HG02588 (cell line): ENCODE results near the gene PKN1.
"Not testable (repeated sequence)": the region's sequence is repeated elsewhere in the genome, so short reads cannot be mapped to it uniquely, and the experiment has no call there.

Experiments
- ATAC-seq: cut with Tn5 transposase; IDR thresholded peaks from one replicate; pipeline ENCODE4 v1.9.1; 2021; ENCODE audit warnings: mild to moderate bottlenecking, moderate library complexity; ENCODE audit not compliant: unreplicated experiment

The PKN1 gene

DNA sequence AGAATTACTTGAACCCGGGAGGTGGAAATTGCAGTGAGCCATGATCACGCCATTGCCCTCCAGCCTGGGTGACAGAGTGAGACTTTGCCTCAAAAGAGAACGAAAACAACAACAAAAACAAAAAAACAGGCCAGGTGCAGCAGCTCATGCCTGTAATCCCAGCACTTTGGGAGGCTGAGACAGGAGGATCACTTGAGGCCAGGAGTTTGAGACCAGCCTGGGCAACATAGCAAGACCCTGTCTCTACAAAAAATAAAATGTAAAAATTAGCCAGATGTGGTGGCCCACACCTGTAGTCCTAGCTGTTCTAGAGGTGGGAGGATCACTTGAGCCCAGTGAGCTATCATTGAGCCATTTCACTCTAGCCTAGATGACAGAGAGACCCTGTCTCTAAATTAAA, 19.2 kb downstream of the PKN1 start:
- not testable (repeated sequence) for ATAC-seq

DNA sequence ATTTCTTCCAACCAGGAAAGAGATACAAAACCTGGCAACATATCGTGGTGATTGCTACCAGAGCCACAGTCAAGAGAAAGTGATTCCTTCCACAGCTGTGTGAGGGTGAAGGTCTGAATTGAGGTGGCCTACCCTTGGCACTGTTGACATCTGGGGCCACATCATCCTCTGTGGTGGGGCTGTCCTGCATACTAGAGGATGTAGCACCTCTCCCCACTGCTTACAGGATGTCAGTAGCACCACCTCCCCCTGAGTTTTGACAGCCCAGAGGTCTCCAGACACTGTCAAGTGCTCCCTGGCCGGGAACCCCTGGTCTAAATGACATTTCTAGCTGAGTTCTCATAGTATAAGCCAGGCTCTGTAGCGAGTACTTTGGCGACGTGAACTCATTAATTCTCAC, 26.6 kb downstream of the PKN1 start:
- ATAC-seq: no peak

DNA sequence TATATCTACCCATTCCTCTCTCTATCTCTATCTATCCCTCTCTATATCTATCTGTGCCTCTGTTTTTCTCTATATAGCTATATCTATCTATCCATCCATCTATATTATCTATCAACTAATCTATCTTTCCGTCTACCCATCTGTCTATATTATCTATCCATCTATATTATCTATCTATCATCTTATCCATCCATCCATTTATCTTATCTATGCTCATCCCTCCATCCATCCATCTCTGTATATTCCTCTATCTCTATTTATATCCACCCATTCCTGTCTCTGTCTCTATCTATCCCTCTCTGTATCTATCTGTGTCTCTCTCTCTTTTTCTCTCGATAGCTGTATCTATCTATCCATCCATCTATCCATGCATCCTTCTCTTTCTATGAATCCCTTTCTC, 27.8 kb downstream of the PKN1 start:
- ATAC-seq: no peak

DNA sequence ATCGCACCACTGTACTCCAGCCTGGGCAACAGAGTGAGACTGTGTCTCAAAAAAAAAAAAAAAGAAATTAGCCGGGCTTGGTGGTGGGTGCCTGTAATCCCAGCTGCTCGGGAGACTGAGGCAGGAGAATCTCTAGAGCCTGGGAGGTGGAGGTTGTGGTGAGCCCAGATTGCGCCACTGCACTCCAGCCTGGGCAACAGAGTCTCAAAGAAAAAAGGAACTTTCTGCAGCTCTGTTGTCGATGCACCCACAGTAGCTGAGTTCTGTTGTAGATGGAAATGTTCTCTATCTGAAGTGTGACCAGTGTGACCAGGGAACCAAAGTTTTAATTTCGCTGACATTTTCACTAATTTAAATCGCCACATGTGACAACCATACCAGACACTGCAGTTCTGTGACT, 29.3 kb downstream of the PKN1 start:
- ATAC-seq: not testable (repeated sequence)

DNA sequence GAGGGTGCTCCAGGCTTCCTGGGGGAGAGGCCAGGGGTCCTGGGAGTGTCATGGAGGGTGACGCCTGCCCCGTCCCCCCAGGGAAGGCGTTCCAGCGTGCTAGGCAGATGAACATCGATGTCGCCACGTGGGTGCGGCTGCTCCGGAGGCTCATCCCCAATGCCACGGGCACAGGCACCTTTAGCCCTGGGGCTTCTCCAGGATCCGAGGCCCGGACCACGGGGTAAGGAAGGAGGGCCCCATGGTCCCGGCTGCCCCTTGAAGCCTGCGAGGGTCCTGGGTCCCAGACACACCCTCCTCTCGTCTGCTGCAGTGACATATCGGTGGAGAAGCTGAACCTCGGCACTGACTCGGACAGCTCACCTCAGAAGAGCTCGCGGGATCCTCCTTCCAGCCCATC, 30.6 kb downstream of the PKN1 start:
- no peak for ATAC-seq

DNA sequence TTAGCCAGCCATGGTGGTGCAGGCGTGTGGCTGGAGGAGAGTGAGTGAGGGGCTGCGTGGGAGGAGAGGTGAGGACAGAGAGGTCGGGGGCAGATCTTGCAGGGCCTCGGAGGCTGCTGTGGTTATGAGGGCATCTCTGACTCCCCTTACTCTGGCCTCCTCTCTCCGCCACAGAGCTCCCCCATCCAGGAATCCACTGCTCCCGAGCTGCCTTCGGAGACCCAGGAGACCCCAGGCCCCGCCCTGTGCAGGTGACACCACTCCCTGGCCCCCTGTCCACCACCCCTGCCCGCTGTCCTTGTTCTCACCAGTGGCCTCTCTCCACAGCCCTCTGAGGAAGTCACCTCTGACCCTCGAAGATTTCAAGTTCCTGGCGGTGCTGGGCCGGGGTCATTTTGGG, 34.3 kb downstream of the PKN1 start:
- ATAC-seq: no peak

DNA sequence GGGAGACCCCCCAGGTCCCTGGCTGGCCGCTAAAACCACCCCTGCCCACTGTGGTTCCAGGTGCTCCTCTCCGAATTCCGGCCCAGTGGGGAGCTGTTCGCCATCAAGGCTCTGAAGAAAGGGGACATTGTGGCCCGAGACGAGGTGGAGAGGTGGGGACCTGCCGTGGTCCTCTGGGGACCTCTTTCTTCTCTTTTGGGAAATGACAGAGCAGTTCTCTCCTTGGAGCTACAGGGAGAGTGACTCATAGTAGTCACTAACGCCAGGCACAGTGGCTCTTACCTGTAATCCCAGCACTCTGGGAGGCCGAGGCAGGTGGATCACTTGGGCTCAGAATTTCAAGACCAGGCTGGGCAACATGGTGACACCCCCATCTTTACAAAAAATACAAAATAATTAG, 34.7 kb downstream of the PKN1 start:
- ATAC-seq: no peak

DNA sequence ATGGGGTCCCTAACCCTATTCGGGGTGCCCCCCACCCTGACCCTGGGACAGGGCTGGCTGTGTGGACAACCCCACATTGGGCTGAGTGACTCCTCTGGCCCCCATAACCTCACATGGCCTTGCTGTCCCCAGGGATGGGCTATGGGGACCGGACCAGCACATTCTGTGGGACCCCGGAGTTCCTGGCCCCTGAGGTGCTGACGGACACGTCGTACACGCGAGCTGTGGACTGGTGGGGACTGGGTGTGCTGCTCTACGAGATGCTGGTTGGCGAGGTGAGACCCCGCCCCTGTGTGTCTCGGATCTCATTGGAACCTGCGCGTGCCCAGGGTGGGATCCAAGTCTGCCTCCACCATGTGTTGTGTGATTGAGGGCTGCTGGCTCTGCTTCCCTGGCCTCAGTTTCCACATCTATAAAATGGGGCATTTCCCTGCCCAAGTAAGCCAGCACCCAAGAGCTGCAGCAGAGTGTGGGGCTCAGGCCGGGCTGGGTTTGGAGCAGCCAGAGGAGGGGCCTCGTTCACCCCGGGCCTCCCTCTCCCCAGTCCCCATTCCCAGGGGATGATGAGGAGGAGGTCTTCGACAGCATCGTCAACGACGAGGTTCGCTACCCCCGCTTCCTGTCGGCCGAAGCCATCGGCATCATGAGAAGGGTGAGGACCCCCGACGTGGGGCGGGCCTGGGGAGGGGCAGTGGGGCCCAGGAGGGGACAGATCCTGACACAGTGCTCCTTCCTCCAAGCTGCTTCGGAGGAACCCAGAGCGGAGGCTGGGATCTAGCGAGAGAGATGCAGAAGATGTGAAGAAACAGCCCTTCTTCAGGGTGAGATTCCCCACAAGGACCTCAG, 37.1 kb downstream of the PKN1 start:
- ATAC-seq: no peak

DNA sequence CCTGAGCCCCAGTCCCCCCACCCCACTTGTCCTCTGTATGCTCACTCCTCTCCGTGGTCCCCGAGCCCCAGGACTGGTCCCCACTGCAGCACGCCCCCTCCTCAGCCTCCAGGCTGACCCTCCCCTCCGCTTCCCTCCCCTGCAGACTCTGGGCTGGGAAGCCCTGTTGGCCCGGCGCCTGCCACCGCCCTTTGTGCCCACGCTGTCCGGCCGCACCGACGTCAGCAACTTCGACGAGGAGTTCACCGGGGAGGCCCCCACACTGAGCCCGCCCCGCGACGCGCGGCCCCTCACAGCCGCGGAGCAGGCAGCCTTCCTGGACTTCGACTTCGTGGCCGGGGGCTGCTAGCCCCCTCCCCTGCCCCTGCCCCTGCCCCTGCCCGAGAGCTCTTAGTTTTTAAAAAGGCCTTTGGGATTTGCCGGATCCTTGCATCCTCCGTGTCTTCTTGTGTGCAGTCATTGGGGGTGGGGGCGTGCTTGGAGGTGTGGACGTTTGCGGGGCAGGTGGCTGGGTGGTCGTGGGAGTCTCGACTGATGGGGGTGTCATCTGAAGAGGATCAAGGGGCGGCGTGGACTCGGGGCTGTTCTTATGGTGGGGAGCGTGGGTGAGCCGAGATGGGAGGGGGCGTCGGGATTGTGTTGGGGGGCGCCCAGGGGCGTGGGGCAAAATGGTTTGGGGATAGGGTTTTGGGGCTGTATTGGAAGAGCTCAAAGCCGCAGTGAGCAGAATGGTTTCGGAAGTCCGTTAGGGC, 38.5 kb downstream of the PKN1 start:
- ATAC-seq: no peak

DNA sequence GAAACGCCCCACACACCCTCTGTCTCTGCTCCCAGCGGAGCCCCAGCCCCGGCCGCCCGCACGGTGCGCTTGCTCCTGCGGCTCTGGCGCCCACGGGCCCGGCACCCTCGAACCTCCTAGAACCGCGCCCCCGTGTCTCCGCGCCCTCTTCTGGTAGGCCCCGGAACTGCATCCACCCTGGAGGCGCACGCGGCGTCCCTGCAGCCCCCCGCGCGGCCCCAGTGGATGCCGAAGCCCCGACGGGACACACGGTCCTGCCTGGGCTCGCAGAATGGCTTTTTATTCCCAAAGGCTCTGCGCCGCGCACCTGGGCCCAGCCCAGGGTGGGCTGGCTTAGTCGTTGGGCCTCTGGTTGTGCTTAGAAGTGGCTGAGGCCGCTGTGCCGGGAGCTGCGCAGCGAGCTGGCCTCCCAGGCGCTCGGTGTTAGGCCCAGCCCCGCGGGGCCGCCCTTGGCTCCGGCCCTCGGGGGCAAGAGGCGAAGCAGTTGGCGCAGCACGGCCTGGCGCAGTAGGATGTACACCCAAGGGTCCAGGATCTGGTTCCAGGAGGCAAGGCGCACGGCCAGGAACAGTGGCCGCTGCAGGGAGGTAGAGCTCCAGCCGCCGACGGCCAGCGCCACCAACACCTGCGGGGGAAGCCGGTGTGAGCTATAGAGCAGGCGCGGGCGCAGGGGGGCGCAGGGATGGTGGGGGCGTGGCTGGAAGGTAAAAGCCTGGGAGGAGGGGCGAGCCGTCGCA, 39.3 kb downstream of the PKN1 start:
- ATAC-seq: no peak

DNA sequence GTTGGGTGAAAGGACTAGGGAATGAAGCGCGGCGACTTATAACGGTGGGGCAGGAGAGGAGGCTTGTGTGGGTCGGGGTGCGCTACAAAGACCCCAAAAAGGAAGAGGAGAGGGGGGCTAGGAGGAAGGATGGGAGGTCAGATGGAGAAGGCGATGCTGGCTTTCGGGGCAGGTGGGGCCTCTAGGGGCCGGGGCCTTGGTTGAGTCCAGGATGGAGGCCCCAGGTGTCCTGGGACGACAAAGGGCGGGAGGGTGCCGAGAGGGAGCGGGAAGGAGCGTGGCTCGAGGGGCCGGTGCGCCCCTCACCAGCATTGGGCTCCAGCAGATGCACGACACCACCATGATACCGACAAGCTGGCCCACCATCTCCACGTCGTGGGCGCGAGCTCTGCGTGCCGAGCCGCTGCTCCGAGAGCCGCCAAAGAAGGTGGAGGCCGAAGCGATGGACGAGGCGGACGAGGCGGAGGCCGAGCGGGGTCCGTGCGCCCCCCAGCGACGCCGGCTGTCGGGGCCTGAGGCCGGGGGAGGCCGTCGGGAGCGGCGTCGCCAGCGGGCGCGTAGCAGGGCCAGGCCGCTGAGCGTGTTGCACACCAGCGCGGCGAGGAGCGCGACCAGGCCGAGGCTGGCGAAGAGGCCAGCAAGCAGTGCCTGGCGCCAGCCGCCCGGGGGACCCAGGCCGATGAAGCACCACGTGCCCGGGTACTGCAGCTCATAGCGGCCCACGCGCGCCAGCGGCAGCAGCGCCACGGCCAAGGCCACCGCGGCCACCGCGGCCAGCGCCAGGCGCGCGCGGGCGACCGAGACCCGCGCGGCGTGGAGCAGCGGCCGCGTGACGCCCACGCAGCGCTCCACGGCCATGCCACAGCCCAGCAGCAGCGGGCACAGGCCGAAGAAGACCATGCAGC, 40.2 kb downstream of the PKN1 start:
- ATAC-seq: no peak

DNA sequence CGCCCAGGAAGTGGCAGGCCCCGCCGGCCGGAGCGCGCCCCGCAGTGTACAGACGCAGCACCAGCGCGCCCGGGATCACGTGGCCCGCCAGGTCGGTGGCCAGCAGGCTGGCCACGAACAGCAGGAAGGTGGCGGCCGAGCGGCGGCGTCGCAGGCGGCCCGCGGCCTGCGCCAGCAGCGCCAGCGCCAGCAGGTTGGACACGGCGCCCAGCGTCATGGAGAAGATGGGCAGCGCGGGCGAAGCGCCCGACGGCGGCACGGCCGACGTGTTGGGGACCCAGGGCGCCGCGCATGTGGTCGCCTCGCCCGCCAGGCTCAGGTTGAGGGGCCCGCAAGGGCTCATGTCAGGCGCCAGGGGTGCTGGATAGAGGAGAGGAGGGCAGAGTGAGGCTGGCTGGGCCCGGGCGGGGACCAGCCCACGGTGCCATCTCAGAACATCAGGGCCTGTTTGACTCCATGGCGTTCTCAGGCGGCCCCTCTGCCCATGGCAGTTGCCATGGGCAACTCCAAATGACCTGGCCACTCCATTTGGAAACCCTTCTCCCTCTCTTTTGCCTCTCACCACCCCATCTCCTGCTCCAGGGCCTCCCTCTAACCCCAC, 41.0 kb downstream of the PKN1 start:
- ATAC-seq: no peak

DNA sequence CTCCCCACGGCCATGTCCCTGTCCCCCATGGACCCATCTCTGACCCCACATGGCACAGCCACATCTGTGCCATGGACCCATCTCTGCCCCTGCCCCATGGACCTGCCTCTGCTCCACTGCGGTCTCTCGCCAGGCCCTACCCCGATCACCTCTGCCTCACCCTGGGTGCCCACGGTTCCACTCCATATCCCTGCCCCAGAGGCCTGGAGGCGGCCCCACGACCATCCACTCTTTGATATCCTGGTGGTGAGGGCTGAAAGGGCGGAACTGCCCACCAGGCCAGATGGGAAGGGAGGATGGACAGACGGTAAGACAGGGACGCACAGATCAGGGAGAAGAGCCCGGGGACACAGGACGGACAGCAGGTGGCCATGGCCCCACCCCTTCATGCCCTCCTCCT, 41.7 kb downstream of the PKN1 start:
- ATAC-seq: no peak

DNA sequence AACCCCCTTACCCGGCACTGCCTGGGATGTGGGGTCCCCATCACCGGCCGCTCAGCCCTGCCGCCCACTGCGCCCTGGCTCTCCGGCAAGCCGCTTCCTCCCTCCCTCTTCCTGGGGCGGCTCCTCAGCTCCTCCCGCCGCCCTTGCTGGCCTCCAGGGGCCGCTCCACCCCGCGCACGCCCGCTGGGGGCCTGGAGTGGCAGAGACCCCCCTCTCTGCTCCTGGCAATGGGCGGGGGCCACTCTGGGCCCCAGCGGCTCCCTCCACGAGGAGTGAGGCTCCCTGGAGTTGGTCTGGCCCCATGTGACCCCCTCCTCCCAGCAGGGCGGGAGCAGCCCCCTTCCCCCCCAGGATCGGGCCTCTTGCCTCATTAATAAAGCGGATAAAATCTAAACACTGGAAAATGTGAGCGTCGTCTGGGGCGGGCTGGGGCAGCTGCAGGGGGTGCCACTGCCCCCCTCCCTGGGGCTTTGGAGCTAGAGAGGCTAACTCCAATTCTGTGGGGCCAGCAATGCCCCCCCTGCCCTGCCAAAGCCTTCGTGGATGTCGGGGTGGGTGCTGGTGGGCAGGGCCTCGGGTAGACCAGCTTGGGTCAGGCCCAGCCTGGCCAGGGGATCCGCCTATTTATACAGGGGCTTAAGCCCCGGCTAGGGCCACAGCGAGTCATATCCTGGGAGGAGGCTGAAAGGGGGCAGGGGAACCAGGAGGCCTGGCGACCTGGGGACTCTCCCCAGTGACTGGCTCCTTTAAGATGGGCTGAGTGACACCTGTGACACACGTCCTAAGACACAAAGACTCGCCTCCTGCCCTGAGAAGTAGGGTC, 42.4 kb downstream of the PKN1 start, which contains the start of gene PTGER1:
TSS of gene PTGER1 (minus strand) at position 104 of the 823 bp plus-strand sequence. CDS start 1,034 bp downstream, outside the sequence.
- ATAC-seq: no peak

DNA sequence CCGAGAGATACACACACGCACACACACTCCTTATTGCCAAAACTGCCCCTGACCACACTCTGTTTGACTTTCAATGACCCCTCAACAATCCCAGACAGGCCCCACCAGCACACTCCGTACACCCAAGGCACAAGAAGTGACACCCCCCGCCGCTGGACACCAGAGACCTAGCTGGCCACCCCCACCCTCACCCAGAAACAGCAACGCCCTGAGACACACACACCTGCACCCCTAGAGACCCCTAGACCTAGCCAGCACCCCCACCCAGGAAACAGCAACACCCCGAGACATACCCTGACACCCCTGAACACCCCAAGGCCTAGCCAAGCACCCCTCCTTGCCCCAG, 43.2 kb downstream of the PKN1 start:
- ATAC-seq: no peak

DNA sequence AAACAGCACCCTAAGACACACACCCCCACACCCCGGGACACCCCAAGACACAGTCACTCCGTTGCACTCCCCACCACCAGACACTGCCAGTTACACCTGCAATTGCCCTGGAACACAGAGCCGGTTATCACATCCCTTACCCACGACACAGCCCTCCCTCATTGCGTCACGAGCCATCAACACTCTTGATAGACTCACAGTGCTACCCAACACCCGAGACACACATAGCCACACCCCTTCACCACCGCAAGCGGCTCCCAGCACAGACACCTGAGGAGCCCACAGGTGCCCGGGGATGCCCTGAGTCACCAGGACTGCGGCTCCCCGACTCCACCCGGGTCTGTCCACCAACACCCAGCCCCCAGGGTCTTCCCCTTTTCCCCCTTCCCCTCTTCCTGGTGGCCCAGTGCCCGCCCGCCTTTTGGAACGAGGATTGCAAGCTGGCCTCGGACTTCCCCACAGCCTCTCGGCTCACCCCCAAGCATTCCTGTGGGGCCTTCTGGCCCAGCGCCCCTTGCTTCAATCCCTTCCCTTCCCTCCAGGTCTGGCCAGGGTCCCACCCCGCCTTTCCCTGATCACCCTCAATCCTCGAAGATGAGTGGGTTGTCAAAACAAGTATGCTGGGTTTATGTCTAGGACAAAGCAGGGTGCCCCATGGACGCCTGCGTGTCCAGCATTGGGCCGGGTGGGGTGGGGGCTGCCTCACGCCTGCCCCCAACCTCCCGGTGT, 43.7 kb downstream of the PKN1 start:
- ATAC-seq: no peak

DNA sequence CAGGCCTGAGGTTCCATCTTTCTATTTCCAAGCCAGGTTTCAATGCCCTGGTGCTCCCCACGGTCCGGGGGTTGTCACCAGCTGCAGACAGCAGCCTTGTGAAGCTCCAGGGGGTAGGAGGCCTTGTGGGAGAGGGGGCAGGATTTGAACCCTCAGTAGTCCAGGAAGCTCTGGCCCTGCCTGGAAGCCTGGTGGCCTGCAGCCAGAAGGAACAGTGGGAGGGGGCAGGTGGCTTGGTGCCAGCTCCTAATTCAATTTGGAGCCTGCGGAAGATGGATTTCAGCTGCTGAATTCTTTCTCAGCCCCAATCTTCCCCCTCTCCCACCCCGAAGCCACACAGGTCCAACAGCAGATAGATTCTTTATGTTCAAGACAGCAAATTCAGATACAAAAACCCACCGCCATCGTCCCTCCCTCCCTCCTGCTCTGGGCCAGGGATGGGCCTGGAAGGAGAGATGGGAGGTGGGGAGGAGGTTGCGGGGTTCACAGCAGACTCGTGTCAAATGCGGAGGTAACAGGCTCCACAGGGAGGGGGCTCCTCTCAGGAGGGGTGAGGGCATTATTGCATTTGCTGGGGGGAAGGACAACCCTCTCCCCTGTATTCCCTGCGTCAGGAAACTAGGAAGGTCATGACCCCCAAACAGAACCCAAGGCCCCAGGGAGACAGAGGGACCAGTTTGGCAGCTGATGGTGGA, 44.5 kb downstream of the PKN1 start:
- no peak for ATAC-seq

DNA sequence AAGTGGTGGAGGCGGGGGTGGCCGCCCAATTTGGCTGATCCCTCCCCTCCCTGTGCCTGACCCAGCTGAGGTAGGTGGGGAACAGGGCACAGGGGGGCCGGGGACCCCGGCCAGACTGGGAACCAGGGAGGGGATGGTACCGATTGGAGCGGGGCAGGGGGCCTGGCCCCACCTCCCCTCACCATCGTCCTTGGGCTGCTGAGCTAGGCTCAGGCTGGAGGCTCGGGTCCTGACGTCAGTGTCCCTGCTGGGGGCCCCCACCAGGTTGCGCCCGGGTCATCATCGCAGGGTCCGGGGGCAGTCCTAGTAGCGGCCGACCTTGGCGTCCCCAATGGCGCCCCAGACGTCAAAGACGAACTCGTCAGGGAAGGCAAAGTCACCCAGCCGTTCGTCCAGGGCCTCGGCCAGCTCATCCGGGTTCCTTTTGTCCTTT, 45.0 kb downstream of the PKN1 start:
- ATAC-seq: no peak
